NCI-H774 (cell line): ENCODE results near the gene PRSS38.
"Not testable (repeated sequence)": the region's sequence is repeated elsewhere in the genome, so short reads cannot be mapped to it uniquely, and the experiment has no call there.

Experiments used
- DNase-seq: peaks from one replicate; lab custom pipeline; 2025; lab: John Stamatoyannopoulos, UW

The PRSS38 gene

GRCh38 chr1:227844320-227845146, 29.1 kb downstream of the PRSS38 start:
- no peak for DNase-seq

- no peak for DNase-seq
These were observed 29.6 kb downstream of the PRSS38 start for GRCh38 chr1:227845147-227845458.

GRCh38 chr1:227845519-227845918, 30.0 kb downstream of the PRSS38 start:
- no peak for DNase-seq

- no peak for DNase-seq
These were observed 30.9 kb downstream of the PRSS38 start for GRCh38 chr1:227846265-227846858.

GRCh38 chr1:227847046-227847445, 31.6 kb downstream of the PRSS38 start:
- DNase-seq: not testable (repeated sequence)

GRCh38 chr1:227848430-227848932, 33.0 kb downstream of the PRSS38 start:
- no peak for DNase-seq

GRCh38 chr1:227849251-227849650, 33.8 kb downstream of the PRSS38 start:
- no peak for DNase-seq

- no peak for DNase-seq
These were observed 38.7 kb downstream of the PRSS38 start for GRCh38 chr1:227854189-227854588.

- no peak for DNase-seq
These were observed 40.2 kb downstream of the PRSS38 start for GRCh38 chr1:227855687-227856086.

GRCh38 chr1:227856147-227856858, 40.8 kb downstream of the PRSS38 start:
- DNase-seq: no peak

GRCh38 chr1:227864882-227865281, 49.4 kb downstream of the PRSS38 start:
- DNase-seq: no peak

GRCh38 chr1:227869279-227869842, 53.9 kb downstream of the PRSS38 start:
- DNase-seq: no peak

GRCh38 chr1:227869851-227870305, 54.4 kb downstream of the PRSS38 start:
- no peak for DNase-seq

GRCh38 chr1:227870366-227870765, 54.9 kb downstream of the PRSS38 start:
- DNase-seq: no peak

- not testable (repeated sequence) for DNase-seq
These were observed 56.4 kb downstream of the PRSS38 start for GRCh38 chr1:227871892-227872291.

GRCh38 chr1:227877810-227878209, 62.3 kb downstream of the PRSS38 start:
- DNase-seq: not testable (repeated sequence)

GRCh38 chr1:227880342-227880924, 65.0 kb downstream of the PRSS38 start:
- no peak for DNase-seq

GRCh38 chr1:227883073-227883520, 67.6 kb downstream of the PRSS38 start:
- DNase-seq: no peak

- no peak for DNase-seq
These were observed 68.3 kb downstream of the PRSS38 start for GRCh38 chr1:227883641-227884301.

- no peak for DNase-seq
These were observed 69.1 kb downstream of the PRSS38 start for GRCh38 chr1:227884370-227885134.
